Measurements from ENCODE around the gene BLZF1. TPM values are rescaled to one million over a fixed set of nuclear protein-coding genes. Genes with fewer than 3 reads are reported as not detected.
"Not testable (repeated sequence)": the region's sequence is repeated elsewhere in the genome, so short reads cannot be mapped to it uniquely, and the experiment has no call there.

Gene BLZF1
- total RNA-seq, 1 experiment from 2014 or later = 14.3 TPM

GRCh38 chr1:169336947-169337715 lies 30.9 kb upstream of the BLZF1 start:
- H2AFZ ChIP-seq (ENCODE audit: low read length); H3K79me2 ChIP-seq (ENCODE audit: insufficient read depth, low read length); H3K23ac ChIP-seq (ENCODE audit: insufficient read length, low read depth, low read length); H2BK15ac ChIP-seq (ENCODE audit: low read depth, low read length); H4K91ac ChIP-seq (ENCODE audit: insufficient read length, low read depth, low read length); H2BK5ac ChIP-seq (ENCODE audit: insufficient read length, low read length); H3K9ac ChIP-seq (ENCODE audit: extremely low read depth, insufficient read length, low read length); H3K27ac Mint-ChIP-seq; H3K79me1 ChIP-seq (ENCODE audit: insufficient read depth, low read depth, low read length, poor library complexity, severe bottlenecking); H2BK12ac ChIP-seq (ENCODE audit: insufficient read length, low read depth, low read length); H3K27me3 ChIP-seq (ENCODE audit: insufficient read depth, low read length); H3K27me3 Mint-ChIP-seq (ENCODE audit: low read depth); H3K18ac ChIP-seq (ENCODE audit: insufficient read length, low read depth, low read length); H3K4me2 ChIP-seq (ENCODE audit: insufficient read depth, insufficient read length, low read length); H3K23me2 ChIP-seq (ENCODE audit: insufficient read length, low read depth, low read length, poor library complexity, severe bottlenecking); H3K4me3 Mint-ChIP-seq; H2AK5ac ChIP-seq (ENCODE audit: insufficient read length, low read length); H3K27ac ChIP-seq (ENCODE audit: insufficient read length, low read depth, low read length); H3K9me3 ChIP-seq (ENCODE audit: control insufficient read depth, low read depth, low read length); H3K14ac ChIP-seq (ENCODE audit: insufficient read depth, low read length); H4K8ac ChIP-seq (replicated peaks; ENCODE audit: insufficient read length, low read depth, low read length); H4K20me1 ChIP-seq (ENCODE audit: control insufficient read depth, insufficient read depth, insufficient read length); H3K56ac ChIP-seq (ENCODE audit: insufficient read length, low read depth, low read length); H3K4ac ChIP-seq (ENCODE audit: low read depth, low read length); H2BK20ac ChIP-seq (ENCODE audit: low read depth, low read length, poor library complexity, severe bottlenecking); H3K4me1 ChIP-seq (ENCODE audit: insufficient read depth, low read length); H2BK120ac ChIP-seq (ENCODE audit: low read depth, low read length, poor library complexity, severe bottlenecking); H3T11ph ChIP-seq (ENCODE audit: low read length); DNase-seq; H4K5ac ChIP-seq (ENCODE audit: insufficient read length, low read depth, low read length): not testable (repeated sequence)
- peaks cover 24 to 41% (median 35%) of the 10 kb centered on the region in 3 experiments for H3K36me3 Mint-ChIP-seq (ENCODE audit: insufficient read depth in 1 of 3, low read depth in 3 of 3)
- H3K4me1 Mint-ChIP-seq = peaks cover 14% of the 10 kb centered on the region in 2 experiments
- H3K9me3 Mint-ChIP-seq = peaks cover 14 to 25% of the 10 kb centered on the region in 2 experiments
- WGBS (ENCODE audit: extremely low coverage, insufficient read length, low lambda C conversion rate) = no CpG with 5 or more reads among the region's 35 CpGs
